Endodermal cell (in vitro differentiated cells): ENCODE data around the gene MEPE. TPM values are rescaled to one million over a fixed set of nuclear protein-coding genes. Genes with fewer than 3 reads are reported as not detected.

Experiments used
- DNase-seq: peaks from one replicate; pipeline ENCODE4 v3.0.0-alpha.2; 2017
- H3K27ac ChIP-seq: 2 replicates; pipeline ENCODE4 v1.5.1; 2013; ENCODE audit warnings: mild to moderate bottlenecking, low read depth, low read length, moderate library complexity
- H3K27me3 ChIP-seq: 2 replicates; pipeline ENCODE4 v1.6.1; 2013; ENCODE audit warnings: mild to moderate bottlenecking, low read length, moderate library complexity; ENCODE audit not compliant: insufficient read depth, control insufficient read depth, poor library complexity, severe bottlenecking
- H3K36me3 ChIP-seq: 2 replicates; pipeline ENCODE4 v1.7.0; 2013; ENCODE audit warnings: mild to moderate bottlenecking, low read length, moderate library complexity; ENCODE audit not compliant: control insufficient read depth, insufficient read depth
- H3K4me1 ChIP-seq: one replicate; pipeline ENCODE4 v1.7.0; 2013; ENCODE audit warnings: low read length; ENCODE audit not compliant: control insufficient read depth, insufficient read depth
- H3K4me3 ChIP-seq: 2 replicates; pipeline ENCODE4 v1.5.1; 2013; ENCODE audit warnings: mild to moderate bottlenecking, low read length, moderate library complexity
- H3K9ac ChIP-seq: 2 replicates; pipeline ENCODE4 v1.6.1; 2013; ENCODE audit warnings: mild to moderate bottlenecking, low read length, moderate library complexity; ENCODE audit not compliant: poor library complexity, severe bottlenecking; ENCODE audit errors: extremely low read depth
- H3K9me3 ChIP-seq: 2 replicates; pipeline ENCODE4 v1.6.1; 2013; ENCODE audit warnings: mild to moderate bottlenecking, low read length, moderate library complexity; ENCODE audit not compliant: control insufficient read depth
- H3K27ac Mint-ChIP-seq: 2 replicates; pipeline ENCODE4 v1.8.0; 2020; ENCODE audit warnings: mixed read lengths
- H3K27me3 Mint-ChIP-seq: 2 replicates; pipeline ENCODE4 v1.8.0; 2021; ENCODE audit warnings: mild to moderate bottlenecking, mixed read lengths; ENCODE audit not compliant: insufficient read depth
- H3K36me3 Mint-ChIP-seq: 2 replicates; pipeline ENCODE4 v1.8.0; 2020; ENCODE audit warnings: low read depth, mixed read lengths
- H3K4me1 Mint-ChIP-seq: 2 replicates; pipeline ENCODE4 v1.8.0; 2020; ENCODE audit warnings: mixed read lengths
- H3K4me3 Mint-ChIP-seq: 2 replicates; pipeline ENCODE4 v1.8.0; 2020; ENCODE audit warnings: mild to moderate bottlenecking, moderate library complexity, mixed read lengths
- H3K9me3 Mint-ChIP-seq: 2 replicates; pipeline ENCODE4 v1.8.0; 2020; ENCODE audit warnings: mild to moderate bottlenecking, mixed read lengths
- WGBS, 2 experiments: methylation state at CpG; one replicate each; pipeline versions ENCODE4 v1.1.5 to v1.1.7; 2013; ENCODE audit warnings: missing lambda C conversion rate in 2 of 2, mixed read lengths in 1 of 2; ENCODE audit not compliant: insufficient coverage in 1 of 2, insufficient read length in 1 of 2; 5-methylcytosine and 5-hydroxymethylcytosine counted together
- total RNA-seq, 2 donors: library from RNA; stranded (reverse); fragmentation: NEBNext Ultra II Directional in 1 of 2; extraction: Animal tissue kit (Norgen Biotek cat#: 25700) in 1 of 2; gene quantifications; 2 replicates in 1 of 2; 3 replicates in 1 of 2; pipeline ENCODE4 v1.2.1, GENCODE V29; 2021
- TF ChIP-seq, protein P1 (sequence below): fragments of 200-600 bp; sonication (generic); conservative IDR thresholded peaks from 2 replicates; pipeline ENCODE4 v1.5.0; 2021; ENCODE audit warnings: antibody characterized with exemption, mild to moderate bottlenecking

The MEPE gene
- total RNA-seq, 2 donors from 2014 or later = 0.37 to 0.89 TPM

- Histone ChIP-seq H3K36me3 (no peaks in the 10 kb centered on the region), H3K27ac (no peak overlapping the region), H3K4me1 (peaks cover 8% of the 10 kb centered on the region), H3K9ac (no peak overlapping the region), H3K4me3 (no peak overlapping the region), H3K9me3 (no peaks in the 10 kb centered on the region), H3K27me3 (no peaks in the 10 kb centered on the region)
- Mint-ChIP-seq H3K9me3 (no peaks in the 10 kb centered on the region), H3K27ac (no peak overlapping the region), H3K27me3 (peaks cover 1% of the 10 kb centered on the region), H3K4me1 (peaks cover 30% of the 10 kb centered on the region), H3K4me3 (no peak overlapping the region), H3K36me3 (no peaks in the 10 kb centered on the region)
- no peak for DNase-seq
- TF ChIP-seq, protein P1, sequence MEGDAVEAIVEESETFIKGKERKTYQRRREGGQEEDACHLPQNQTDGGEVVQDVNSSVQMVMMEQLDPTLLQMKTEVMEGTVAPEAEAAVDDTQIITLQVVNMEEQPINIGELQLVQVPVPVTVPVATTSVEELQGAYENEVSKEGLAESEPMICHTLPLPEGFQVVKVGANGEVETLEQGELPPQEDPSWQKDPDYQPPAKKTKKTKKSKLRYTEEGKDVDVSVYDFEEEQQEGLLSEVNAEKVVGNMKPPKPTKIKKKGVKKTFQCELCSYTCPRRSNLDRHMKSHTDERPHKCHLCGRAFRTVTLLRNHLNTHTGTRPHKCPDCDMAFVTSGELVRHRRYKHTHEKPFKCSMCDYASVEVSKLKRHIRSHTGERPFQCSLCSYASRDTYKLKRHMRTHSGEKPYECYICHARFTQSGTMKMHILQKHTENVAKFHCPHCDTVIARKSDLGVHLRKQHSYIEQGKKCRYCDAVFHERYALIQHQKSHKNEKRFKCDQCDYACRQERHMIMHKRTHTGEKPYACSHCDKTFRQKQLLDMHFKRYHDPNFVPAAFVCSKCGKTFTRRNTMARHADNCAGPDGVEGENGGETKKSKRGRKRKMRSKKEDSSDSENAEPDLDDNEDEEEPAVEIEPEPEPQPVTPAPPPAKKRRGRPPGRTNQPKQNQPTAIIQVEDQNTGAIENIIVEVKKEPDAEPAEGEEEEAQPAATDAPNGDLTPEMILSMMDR = no peak
These were observed 21.1 kb downstream of the MEPE start for GRCh38 chr4:87853891-87854290.

DNA sequence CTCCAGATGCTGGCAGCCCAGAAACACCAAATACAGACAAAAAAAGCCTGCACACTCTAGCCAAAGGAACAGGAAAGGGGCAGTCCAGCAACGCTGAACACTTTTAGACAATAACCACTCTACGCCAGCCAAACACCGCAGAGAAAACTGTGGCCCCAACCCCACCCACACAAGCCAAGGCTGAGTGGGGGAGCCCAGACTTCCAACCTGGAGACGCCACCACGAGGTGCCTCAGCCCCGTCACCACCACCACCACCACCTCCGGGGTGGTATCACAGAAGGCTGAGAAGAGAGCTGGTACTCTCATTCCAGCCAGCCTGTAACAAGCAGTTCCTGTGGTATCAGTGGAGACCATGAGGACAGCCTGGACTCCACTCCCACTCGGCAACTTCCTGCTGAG, 22.8 kb downstream of the MEPE start:
- Mint-ChIP-seq H3K4me1 (peaks cover 22% of the 10 kb centered on the region), H3K27me3 (peaks cover 3% of the 10 kb centered on the region), H3K27ac (no peak overlapping the region), H3K4me3 (no peak overlapping the region), H3K9me3 (no peaks in the 10 kb centered on the region), H3K36me3 (no peaks in the 10 kb centered on the region)
- Histone ChIP-seq H3K9me3 (no peaks in the 10 kb centered on the region), H3K4me3 (no peak overlapping the region), H3K36me3 (no peaks in the 10 kb centered on the region), H3K27me3 (no peaks in the 10 kb centered on the region), H3K4me1 (peaks cover 2% of the 10 kb centered on the region), H3K9ac (no peak overlapping the region), H3K27ac (no peak overlapping the region)
- no peak for DNase-seq
- TF ChIP-seq, protein P1 = no peak
- WGBS, 2 experiments = 84% methylated on average over 8 of the region's 8 CpGs; no CpG with 5 or more reads in 1 of the 2 experiments

GRCh38 chr4:87856816-87857215, 24.0 kb downstream of the MEPE start:
- no peak overlapping the region for H3K27ac ChIP-seq
- Mint-ChIP-seq H3K36me3 (peaks cover under 1% of the 10 kb centered on the region), H3K27me3 (peaks cover 3% of the 10 kb centered on the region), H3K27ac (peak overlapping the region; percentile 43), H3K4me1 (peaks cover 22% of the 10 kb centered on the region), H3K9me3 (no peaks in the 10 kb centered on the region), H3K4me3 (no peak overlapping the region)
- peaks cover 2% of the 10 kb centered on the region for H3K9me3 ChIP-seq
- H3K27me3 ChIP-seq = no peaks in the 10 kb centered on the region
- TF ChIP-seq, protein P1 = no peak
- WGBS, 2 experiments = 85% methylated on average over 1 of the region's 1 CpG; no CpG with 5 or more reads in 1 of the 2 experiments
- H3K36me3 ChIP-seq = no peaks in the 10 kb centered on the region
- no peak overlapping the region for H3K9ac ChIP-seq
- no peak for DNase-seq
- H3K4me3 ChIP-seq = no peak overlapping the region
- H3K4me1 ChIP-seq = peaks cover 2% of the 10 kb centered on the region
